CD14-positive monocyte (primary cell): ENCODE data around the gene ADTRP. TPM values are rescaled to one million over a fixed set of nuclear protein-coding genes. Genes with fewer than 3 reads are reported as not detected.

Experiments
- DNase-seq, 3 donors: peaks; one replicate each; pipeline ENCODE4 v3.0.0-alpha.2; 2011 to 2022
- H2AFZ ChIP-seq: 2 replicates; pipeline ENCODE4 v1.6.0; 2012; ENCODE audit warnings: mild to moderate bottlenecking, low read depth, low read length, inconsistent platforms; ENCODE audit not compliant: insufficient read depth, poor library complexity, severe bottlenecking
- H3K27ac ChIP-seq, 2 donors: 1 replicate in 1 of 2; 2 replicates in 1 of 2; pipeline ENCODE4 v1.5.1; 2012 to 2013; ENCODE audit warnings: low read length in 2 of 2, control low read depth in 1 of 2, inconsistent platforms in 1 of 2, low read depth in 1 of 2, mild to moderate bottlenecking in 1 of 2
- H3K27me3 ChIP-seq, 2 donors: one replicate each; pipeline versions ENCODE4 v1.6.0 to v1.6.1; 2011 to 2013; ENCODE audit warnings: low read length in 2 of 2; ENCODE audit not compliant: control insufficient read depth in 2 of 2, insufficient read depth in 2 of 2
- H3K36me3 ChIP-seq, 2 donors: replicated peaks in 1 of 2; 1 replicate in 1 of 2; 2 replicates in 1 of 2; pipeline versions ENCODE4 v1.5.1 to v1.6.1; 2012 to 2013; ENCODE audit warnings: low read length in 2 of 2, control low read depth in 1 of 2, inconsistent platforms in 1 of 2, mild to moderate bottlenecking in 1 of 2; ENCODE audit not compliant: insufficient read depth in 2 of 2, control insufficient read depth in 1 of 2
- H3K4me1 ChIP-seq, 2 donors: 1 replicate in 1 of 2; 2 replicates in 1 of 2; pipeline versions ENCODE4 v1.5.1 to v1.6.1; 2012 to 2013; ENCODE audit warnings: low read length in 2 of 2, control low read depth in 1 of 2, inconsistent platforms in 1 of 2, mild to moderate bottlenecking in 1 of 2, moderate library complexity in 1 of 2; ENCODE audit not compliant: insufficient read depth in 2 of 2, control insufficient read depth in 1 of 2
- H3K4me2 ChIP-seq: replicated peaks from 2 replicates; pipeline ENCODE3; 2012; ENCODE audit warnings: low read length, moderate library complexity, mild to moderate bottlenecking; ENCODE audit not compliant: poor library complexity, severe bottlenecking; ENCODE audit errors: extremely low read depth
- H3K4me3 ChIP-seq, 3 experiments: fragments of 200-600 bp in 1 of 3; sonication (generic) in 1 of 3; replicated peaks in 1 of 3; 1 replicate in 2 of 3; 2 replicates in 1 of 3; pipeline ENCODE4 v1.5.1; 2011 to 2013; ENCODE audit warnings: low read length in 3 of 3, mild to moderate bottlenecking in 3 of 3, control low read depth in 2 of 3, low read depth in 2 of 3, inconsistent platforms in 1 of 3, moderate library complexity in 1 of 3
- H3K79me2 ChIP-seq: 2 replicates; pipeline ENCODE4 v1.6.0; 2012; ENCODE audit warnings: mild to moderate bottlenecking, control low read depth, inconsistent platforms, low read length, moderate library complexity; ENCODE audit not compliant: insufficient read depth
- H3K9ac ChIP-seq: 2 replicates; pipeline ENCODE4 v1.6.0; 2017; ENCODE audit warnings: low read length, mild to moderate bottlenecking; ENCODE audit not compliant: insufficient read depth, poor library complexity, severe bottlenecking
- H3K9me3 ChIP-seq, 2 donors: replicated peaks in 1 of 2; 1 replicate in 1 of 2; 2 replicates in 1 of 2; pipeline versions ENCODE4 v1.5.1 to v1.6.1; 2012 to 2013; ENCODE audit warnings: low read length in 2 of 2, control low read depth in 1 of 2; ENCODE audit not compliant: control insufficient read depth in 1 of 2, insufficient read depth in 1 of 2
- H4K20me1 ChIP-seq: 2 replicates; pipeline ENCODE4 v1.6.0; 2012; ENCODE audit warnings: mild to moderate bottlenecking, low read length, control low read depth, moderate library complexity; ENCODE audit not compliant: insufficient read depth
- H3K27ac Mint-ChIP-seq, 7 donors: one replicate each; pipeline ENCODE4 v1.8.0; 2020; ENCODE audit warnings: mild to moderate bottlenecking in 7 of 7, mixed read lengths in 7 of 7, moderate library complexity in 6 of 7, inconsistent platforms in 2 of 7
- H3K27me3 Mint-ChIP-seq, 3 donors: one replicate each; pipeline ENCODE4 v1.8.0; 2021 to 2022; ENCODE audit warnings: low read depth in 3 of 3, mild to moderate bottlenecking in 3 of 3, mixed read lengths in 3 of 3, moderate library complexity in 3 of 3, inconsistent platforms in 1 of 3
- H3K36me3 Mint-ChIP-seq, 2 donors: one replicate each; pipeline ENCODE4 v1.8.0; 2020; ENCODE audit warnings: mixed read lengths in 2 of 2, inconsistent platforms in 1 of 2, mild to moderate bottlenecking in 1 of 2
- H3K4me1 Mint-ChIP-seq: one replicate; pipeline ENCODE4 v1.8.0; 2020; ENCODE audit warnings: mild to moderate bottlenecking, mixed read lengths
- H3K4me3 Mint-ChIP-seq, 2 donors: one replicate each; pipeline ENCODE4 v1.8.0; 2020; ENCODE audit warnings: mild to moderate bottlenecking in 2 of 2, mixed read lengths in 2 of 2, moderate library complexity in 1 of 2
- H3K9me3 Mint-ChIP-seq, 7 donors: one replicate each; pipeline ENCODE4 v1.8.0; 2020 to 2022; ENCODE audit warnings: mixed read lengths in 7 of 7, mild to moderate bottlenecking in 6 of 7, moderate library complexity in 6 of 7, inconsistent platforms in 2 of 7
- WGBS: methylation state at CpG from one replicate; pipeline ENCODE4 v1.1.5; 2013; ENCODE audit warnings: missing lambda C conversion rate; ENCODE audit not compliant: insufficient coverage; 5-methylcytosine and 5-hydroxymethylcytosine counted together
- intact Hi-C, 2 donors: fragments of 100-400 bp; cut with micrococcal nuclease; formaldehyde crosslinking; loops; one replicate each; pipeline versions ENCODE4 v1.15.0 to v1.15.1; 2023
- polyA plus RNA-seq, 3 donors: library from polyadenylated mRNA; depleted of rRNA in 1 of 3; unstranded in 2 of 3; stranded (reverse) in 1 of 3; fragments of 300-500 nt in 2 of 3; fragments of >200 nt in 1 of 3; fragmentation: Illumina TruSeq in 2 of 3; gene quantifications; 1 replicate in 2 of 3; 2 replicates in 1 of 3; pipeline ENCODE4 v1.2.3, GENCODE V29; 2012 to 2021
- TF ChIP-seq, protein P1 (sequence below): fragments of 200-600 bp; IDR thresholded peaks from one replicate; pipeline ENCODE4 v1.8.0; 2022; ENCODE audit warnings: antibody characterized with exemption, mild to moderate bottlenecking

ADTRP gene
- polyA plus RNA-seq, 3 donors, result 0.04 to 0.20 TPM; not detected in 1

GRCh38 chr6:11750682-11751081 lies 27.9 kb downstream of the ADTRP start:
- peaks cover 7 to 9% of the 10 kb centered on the region in 2 donors for H3K4me1 ChIP-seq
- intact Hi-C loops, result no loop called here
- H3K4me3 ChIP-seq, result no peak overlapping the region
- no peaks in the 10 kb centered on the region for H3K27me3 ChIP-seq
- Mint-ChIP-seq H3K27ac (no peak overlapping the region), H3K4me1 (no peaks in the 10 kb centered on the region), H3K27me3 (peaks cover 0 to 1% (median 0%) of the 10 kb centered on the region in 3 donors), H3K4me3 (no peak overlapping the region), H3K9me3 (no peaks in the 10 kb centered on the region), H3K36me3 (no peaks in the 10 kb centered on the region)
- H3K27ac ChIP-seq, result no peak overlapping the region
- no peak overlapping the region for H3K9ac ChIP-seq
- H3K79me2 ChIP-seq, result no peaks in the 10 kb centered on the region
- H2AFZ ChIP-seq, result no peak overlapping the region
- no peak overlapping the region for H3K4me2 ChIP-seq
- no peaks in the 10 kb centered on the region for H3K36me3 ChIP-seq
- TF ChIP-seq, protein P1, sequence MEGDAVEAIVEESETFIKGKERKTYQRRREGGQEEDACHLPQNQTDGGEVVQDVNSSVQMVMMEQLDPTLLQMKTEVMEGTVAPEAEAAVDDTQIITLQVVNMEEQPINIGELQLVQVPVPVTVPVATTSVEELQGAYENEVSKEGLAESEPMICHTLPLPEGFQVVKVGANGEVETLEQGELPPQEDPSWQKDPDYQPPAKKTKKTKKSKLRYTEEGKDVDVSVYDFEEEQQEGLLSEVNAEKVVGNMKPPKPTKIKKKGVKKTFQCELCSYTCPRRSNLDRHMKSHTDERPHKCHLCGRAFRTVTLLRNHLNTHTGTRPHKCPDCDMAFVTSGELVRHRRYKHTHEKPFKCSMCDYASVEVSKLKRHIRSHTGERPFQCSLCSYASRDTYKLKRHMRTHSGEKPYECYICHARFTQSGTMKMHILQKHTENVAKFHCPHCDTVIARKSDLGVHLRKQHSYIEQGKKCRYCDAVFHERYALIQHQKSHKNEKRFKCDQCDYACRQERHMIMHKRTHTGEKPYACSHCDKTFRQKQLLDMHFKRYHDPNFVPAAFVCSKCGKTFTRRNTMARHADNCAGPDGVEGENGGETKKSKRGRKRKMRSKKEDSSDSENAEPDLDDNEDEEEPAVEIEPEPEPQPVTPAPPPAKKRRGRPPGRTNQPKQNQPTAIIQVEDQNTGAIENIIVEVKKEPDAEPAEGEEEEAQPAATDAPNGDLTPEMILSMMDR, result no peak
- 100% methylated on average over 2 of the region's 7 CpGs for WGBS
- no peak for DNase-seq
- no peaks in the 10 kb centered on the region for H4K20me1 ChIP-seq
- no peaks in the 10 kb centered on the region for H3K9me3 ChIP-seq

GRCh38 chr6:11748591-11749210 lies 29.9 kb downstream of the ADTRP start:
- H3K4me1 Mint-ChIP-seq, result peaks cover 3% of the 10 kb centered on the region

More at GRCh38 chr6:11748591-11749210, 29.9 kb downstream of the ADTRP start:
- H3K27ac Mint-ChIP-seq, result no peak overlapping the region
- DNase-seq, result peak in 2 of 3 donors; percentile 52 to 57
- TF ChIP-seq, protein P1, result peak; percentile 19
- Histone ChIP-seq H3K27me3 (no peaks in the 10 kb centered on the region), H3K4me1 (peaks cover 7 to 9% of the 10 kb centered on the region in 2 donors), H3K36me3 (no peaks in the 10 kb centered on the region), H3K79me2 (no peaks in the 10 kb centered on the region), H3K9me3 (no peaks in the 10 kb centered on the region), H4K20me1 (no peaks in the 10 kb centered on the region), H3K4me2 (no peak overlapping the region), H3K27ac (no peak overlapping the region), H2AFZ (peak overlapping the region; percentile 18), H3K9ac (no peak overlapping the region), H3K4me3 (no peak overlapping the region)
- H3K27me3 Mint-ChIP-seq, result peaks cover 0 to 1% (median 1%) of the 10 kb centered on the region in 3 donors
- no peak overlapping the region for H3K4me3 Mint-ChIP-seq
- intact Hi-C loops, result no loop called here
- WGBS, result 56% methylated on average over 7 of the region's 7 CpGs
- H3K9me3 Mint-ChIP-seq, result peaks cover 0 to 4% (median 0%) of the 10 kb centered on the region in 7 donors
- H3K36me3 Mint-ChIP-seq, result no peaks in the 10 kb centered on the region
